ENCODE measurements around the gene ZDHHC11.

DNA sequence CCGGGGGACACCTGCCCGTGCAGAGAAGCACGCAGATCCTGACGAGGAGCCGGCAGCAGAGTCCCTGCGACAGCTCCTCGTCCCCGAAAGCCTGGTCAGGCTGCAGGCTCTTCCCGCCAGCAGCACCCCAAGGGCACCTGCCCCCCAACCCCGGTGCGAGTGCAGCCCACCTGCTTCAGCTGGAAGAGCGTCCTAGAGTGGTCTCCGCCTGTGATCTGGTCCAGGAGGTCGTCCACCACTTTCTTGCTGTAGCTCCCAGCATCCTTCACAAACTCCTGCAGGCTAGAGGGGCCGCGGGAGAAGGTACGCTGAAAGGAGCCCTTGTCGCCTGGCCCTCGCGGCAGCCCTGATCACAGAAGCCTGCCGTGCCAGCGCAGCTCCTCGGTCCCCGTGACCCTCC lies 25.1 kb upstream of the ZDHHC11 start:
- TF ChIP-seq, protein P1, sequence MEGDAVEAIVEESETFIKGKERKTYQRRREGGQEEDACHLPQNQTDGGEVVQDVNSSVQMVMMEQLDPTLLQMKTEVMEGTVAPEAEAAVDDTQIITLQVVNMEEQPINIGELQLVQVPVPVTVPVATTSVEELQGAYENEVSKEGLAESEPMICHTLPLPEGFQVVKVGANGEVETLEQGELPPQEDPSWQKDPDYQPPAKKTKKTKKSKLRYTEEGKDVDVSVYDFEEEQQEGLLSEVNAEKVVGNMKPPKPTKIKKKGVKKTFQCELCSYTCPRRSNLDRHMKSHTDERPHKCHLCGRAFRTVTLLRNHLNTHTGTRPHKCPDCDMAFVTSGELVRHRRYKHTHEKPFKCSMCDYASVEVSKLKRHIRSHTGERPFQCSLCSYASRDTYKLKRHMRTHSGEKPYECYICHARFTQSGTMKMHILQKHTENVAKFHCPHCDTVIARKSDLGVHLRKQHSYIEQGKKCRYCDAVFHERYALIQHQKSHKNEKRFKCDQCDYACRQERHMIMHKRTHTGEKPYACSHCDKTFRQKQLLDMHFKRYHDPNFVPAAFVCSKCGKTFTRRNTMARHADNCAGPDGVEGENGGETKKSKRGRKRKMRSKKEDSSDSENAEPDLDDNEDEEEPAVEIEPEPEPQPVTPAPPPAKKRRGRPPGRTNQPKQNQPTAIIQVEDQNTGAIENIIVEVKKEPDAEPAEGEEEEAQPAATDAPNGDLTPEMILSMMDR (IDR thresholded peaks at IDR 0.05): no peak
- no peak for TF ChIP-seq POLR2A (IDR thresholded peaks at IDR 0.05)
